ENCODE data around the gene UBE2V1.

Gene UBE2V1

DNA sequence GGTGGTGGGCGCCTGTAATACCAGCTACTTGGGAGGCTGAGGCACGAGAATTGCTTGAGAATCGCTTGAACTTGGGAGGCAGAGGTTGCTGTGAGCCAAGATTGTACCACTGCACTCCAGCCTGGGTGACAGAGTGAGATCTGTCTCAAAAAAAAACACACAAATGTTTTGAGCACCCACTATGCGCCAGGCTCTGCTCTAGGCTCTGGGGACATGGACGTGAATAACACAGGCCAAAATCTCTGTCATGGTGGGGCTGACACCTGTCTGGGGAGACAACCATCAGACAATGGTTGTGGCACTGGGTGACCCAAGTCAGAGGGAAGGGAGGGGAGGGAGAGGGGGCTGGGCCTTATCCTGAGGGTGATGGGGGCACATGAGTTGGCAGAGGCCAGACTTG is 62.7 kb downstream of the UBE2V1 start:
- TF ChIP-seq, protein P1, sequence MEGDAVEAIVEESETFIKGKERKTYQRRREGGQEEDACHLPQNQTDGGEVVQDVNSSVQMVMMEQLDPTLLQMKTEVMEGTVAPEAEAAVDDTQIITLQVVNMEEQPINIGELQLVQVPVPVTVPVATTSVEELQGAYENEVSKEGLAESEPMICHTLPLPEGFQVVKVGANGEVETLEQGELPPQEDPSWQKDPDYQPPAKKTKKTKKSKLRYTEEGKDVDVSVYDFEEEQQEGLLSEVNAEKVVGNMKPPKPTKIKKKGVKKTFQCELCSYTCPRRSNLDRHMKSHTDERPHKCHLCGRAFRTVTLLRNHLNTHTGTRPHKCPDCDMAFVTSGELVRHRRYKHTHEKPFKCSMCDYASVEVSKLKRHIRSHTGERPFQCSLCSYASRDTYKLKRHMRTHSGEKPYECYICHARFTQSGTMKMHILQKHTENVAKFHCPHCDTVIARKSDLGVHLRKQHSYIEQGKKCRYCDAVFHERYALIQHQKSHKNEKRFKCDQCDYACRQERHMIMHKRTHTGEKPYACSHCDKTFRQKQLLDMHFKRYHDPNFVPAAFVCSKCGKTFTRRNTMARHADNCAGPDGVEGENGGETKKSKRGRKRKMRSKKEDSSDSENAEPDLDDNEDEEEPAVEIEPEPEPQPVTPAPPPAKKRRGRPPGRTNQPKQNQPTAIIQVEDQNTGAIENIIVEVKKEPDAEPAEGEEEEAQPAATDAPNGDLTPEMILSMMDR (IDR thresholded peaks at IDR 0.05; ENCODE audit: control insufficient read depth, extremely low read depth, insufficient read depth): no peak
- DNase-seq (ENCODE audit: low read depth): no peak
- H3K4me3 ChIP-seq (ENCODE audit: low read depth, low read length): no peak overlapping the region

DNA sequence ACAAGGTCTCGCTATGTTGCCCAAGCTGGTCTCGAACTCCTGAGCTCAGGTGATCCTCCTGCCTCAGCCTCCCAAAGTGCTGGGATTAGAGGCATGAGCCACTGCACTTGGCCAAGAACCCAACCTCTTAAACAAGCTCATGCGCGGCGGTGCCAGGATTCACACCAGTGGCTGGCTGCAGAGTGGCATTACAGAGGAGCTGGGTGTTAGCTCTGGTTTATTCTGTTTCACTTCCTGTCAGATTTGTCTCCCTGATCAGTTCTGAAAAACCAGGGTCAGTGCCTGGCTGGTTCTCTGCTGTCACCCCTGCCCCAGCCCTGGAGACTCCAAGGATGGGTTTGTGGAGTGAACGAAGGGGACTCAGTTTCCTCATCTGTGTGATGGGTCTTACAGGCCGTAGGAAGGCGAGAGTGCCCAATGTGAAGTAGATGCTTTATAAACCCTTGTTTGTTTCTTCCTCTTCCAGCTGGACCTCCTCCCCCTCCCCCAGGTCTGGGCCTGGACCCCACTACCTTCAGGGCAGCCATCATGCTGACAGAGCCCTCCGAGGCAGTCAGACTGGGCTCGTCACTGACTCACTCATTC is 63.4 kb downstream of the UBE2V1 start:
- H3K4me3 ChIP-seq (ENCODE audit: low read depth, low read length): no peak overlapping the region
- no peak for DNase-seq (ENCODE audit: low read depth)
- TF ChIP-seq, protein P1 (IDR thresholded peaks at IDR 0.05; ENCODE audit: control insufficient read depth, extremely low read depth, insufficient read depth): no peak

- DNase-seq (ENCODE audit: low read depth): no peak
- TF ChIP-seq, protein P1 (IDR thresholded peaks at IDR 0.05; ENCODE audit: control insufficient read depth, extremely low read depth, insufficient read depth): no peak
- no peak overlapping the region for H3K4me3 ChIP-seq (ENCODE audit: low read depth, low read length)
Observed at GRCh38 chr20:50048420-50049166, 64.4 kb downstream of the UBE2V1 start.

- no peak for DNase-seq (ENCODE audit: low read depth)
- TF ChIP-seq, protein P1 (IDR thresholded peaks at IDR 0.05; ENCODE audit: control insufficient read depth, extremely low read depth, insufficient read depth): no peak
- H3K4me3 ChIP-seq (ENCODE audit: low read depth, low read length): no peak overlapping the region
Observed at GRCh38 chr20:50044353-50044960, 68.5 kb downstream of the UBE2V1 start.

DNA sequence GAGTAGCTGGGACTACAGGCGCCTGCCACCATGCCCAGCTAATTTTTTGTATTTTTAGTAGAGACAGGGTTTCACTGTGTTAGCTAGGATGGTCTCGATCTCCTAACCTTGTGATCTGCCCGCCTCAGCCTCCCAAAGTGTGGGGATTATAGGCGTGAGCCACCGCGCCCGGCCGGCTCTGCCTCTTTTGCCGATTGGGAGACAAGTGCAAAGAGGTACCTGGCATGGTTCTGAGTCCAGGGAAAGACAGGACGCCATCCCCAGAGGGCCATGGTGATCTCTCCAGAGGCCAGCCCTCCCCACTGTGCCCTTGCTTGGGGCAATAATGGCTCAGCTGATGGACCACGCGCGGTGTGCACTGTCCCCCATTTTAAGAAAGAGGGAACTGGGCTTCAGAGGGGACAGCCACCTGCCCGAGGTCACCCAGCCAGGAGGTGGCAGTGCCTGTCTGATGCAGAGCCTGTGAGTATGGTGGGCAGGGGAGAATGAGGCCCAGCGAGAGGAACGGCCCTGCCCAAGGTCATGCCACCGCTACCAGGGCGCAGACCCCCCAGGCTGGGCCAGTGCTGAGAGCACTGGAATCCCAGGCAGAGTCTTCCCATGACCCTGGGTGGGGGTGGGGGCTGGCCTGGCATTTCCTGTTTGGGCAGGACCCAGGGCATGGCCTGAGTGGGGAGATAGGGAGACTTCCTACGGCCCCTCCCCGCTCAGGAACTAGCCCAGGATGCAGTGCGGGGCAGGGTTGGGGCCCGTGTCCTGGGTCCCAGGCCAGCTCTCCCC is 69.2 kb downstream of the UBE2V1 start:
- no peak overlapping the region for H3K4me3 ChIP-seq (ENCODE audit: low read depth, low read length)
- TF ChIP-seq, protein P1 (IDR thresholded peaks at IDR 0.05; ENCODE audit: control insufficient read depth, extremely low read depth, insufficient read depth): no peak
- no peak for DNase-seq (ENCODE audit: low read depth)

DNA sequence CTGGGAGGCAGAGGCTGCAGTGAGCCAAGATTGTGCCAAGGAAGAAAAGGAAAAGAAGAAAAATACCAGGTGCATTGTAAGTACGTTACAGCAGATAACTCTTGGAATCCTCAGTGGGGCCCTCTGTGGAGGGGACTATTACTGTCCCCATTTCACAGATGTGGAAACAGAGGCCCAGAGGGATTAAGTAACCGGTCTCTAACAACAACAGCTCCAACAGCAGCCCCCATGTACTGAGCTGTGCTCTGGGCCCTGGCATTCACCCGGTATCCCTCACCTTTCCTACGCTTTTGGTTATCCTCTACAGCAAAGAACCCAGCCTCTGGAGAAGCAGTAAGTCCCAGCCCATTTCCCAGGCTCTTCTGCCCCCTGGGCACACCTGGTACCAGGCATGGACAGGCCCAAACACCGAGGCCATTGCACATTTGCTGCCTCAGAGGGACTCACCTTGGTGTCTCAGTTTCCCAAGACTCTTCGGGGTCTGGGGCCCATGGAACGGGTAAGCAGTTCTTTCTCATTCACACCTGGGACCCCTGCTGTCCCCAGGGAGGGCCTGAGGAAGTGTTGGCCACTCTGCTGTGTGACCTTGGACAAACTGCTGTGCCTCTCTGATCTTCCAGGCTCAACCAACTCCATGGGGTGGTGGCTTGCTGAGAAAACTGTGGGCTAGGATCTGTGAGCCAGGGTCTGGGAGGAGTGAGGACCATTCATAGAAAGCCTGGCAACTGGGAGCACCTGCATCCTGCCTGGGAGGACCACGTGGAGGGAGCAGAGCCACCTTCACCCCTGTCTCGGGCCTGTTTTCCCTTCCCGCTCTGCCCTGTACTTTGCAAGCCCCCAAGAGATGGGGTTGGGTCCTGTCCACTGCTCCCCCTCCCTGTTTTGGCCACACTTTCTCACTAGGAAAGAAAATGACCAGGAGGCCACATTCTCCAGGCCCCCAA is 70.3 kb downstream of the UBE2V1 start:
- no peak overlapping the region for H3K4me3 ChIP-seq (ENCODE audit: low read depth, low read length)
- TF ChIP-seq, protein P1 (IDR thresholded peaks at IDR 0.05; ENCODE audit: control insufficient read depth, extremely low read depth, insufficient read depth): no peak
- DNase-seq (ENCODE audit: low read depth): no peak

Data from LNCaP clone FGC (cell line).